ENCODE data around the gene WNT2B.

The WNT2B gene

GRCh38 chr1:112470966-112471365, 37.8 kb upstream of the WNT2B start:
- no CpG with 5 or more reads among the region's 3 CpGs for WGBS, 2 donors (ENCODE audit: extremely low coverage in 2 of 2, insufficient read length in 2 of 2, insufficient replicate concordance in 1 of 2)
- Histone ChIP-seq H4K91ac (ENCODE audit: low read depth, low read length, poor library complexity) (no peak overlapping the region), H2BK15ac (ENCODE audit: low read length) (no peak overlapping the region), H3K23ac (ENCODE audit: low read depth, low read length, poor library complexity) (peak overlapping the region; percentile 17), H2AFZ (ENCODE audit: low read length) (no peak overlapping the region), H3K27ac (replicated peaks; ENCODE audit: low read length) (no peak overlapping the region), H2AK5ac (ENCODE audit: low read depth, low read length) (no peak overlapping the region), H3K4me2 (ENCODE audit: insufficient read depth, low read length, poor library complexity, severe bottlenecking) (no peak overlapping the region), H3K18ac (ENCODE audit: low read length) (peak overlapping the region; percentile 45), H3K79me1 (ENCODE audit: low read depth, low read length) (no peaks in the 10 kb centered on the region), H3K4ac (ENCODE audit: low read length) (no peak overlapping the region), H2BK5ac (ENCODE audit: low read length) (no peak overlapping the region), H2BK12ac (ENCODE audit: low read length) (no peak overlapping the region), H3K27me3 (ENCODE audit: control insufficient read depth in 3 of 3, insufficient read depth in 3 of 3, low read depth in 1 of 3, low read length in 3 of 3) (no peaks in the 10 kb centered on the region), H2BK120ac (ENCODE audit: low read depth, low read length) (peak overlapping the region; percentile 66), H3K14ac (ENCODE audit: low read length) (no peak overlapping the region), H3K9me3 (replicated peaks in 1 of 2; ENCODE audit: control insufficient read depth in 2 of 2, insufficient read depth in 1 of 2, low read depth in 1 of 2, low read length in 2 of 2) (no peaks in the 10 kb centered on the region), H3K4me1 (ENCODE audit: control insufficient read depth in 2 of 2, insufficient read depth in 1 of 2, low read depth in 1 of 2, low read length in 2 of 2) (peaks cover under 1 to 4% of the 10 kb centered on the region in 2 donors), H3K9ac (ENCODE audit: low read depth, low read length, poor library complexity) (no peak overlapping the region), H3K4me3 (ENCODE audit: low read length in 2 of 2) (no peak overlapping the region), H3K36me3 (replicated peaks in 1 of 2; ENCODE audit: control insufficient read depth in 2 of 2, insufficient read depth in 2 of 2, low read length in 2 of 2) (no peaks in the 10 kb centered on the region), H4K8ac (ENCODE audit: low read depth, low read length) (no peak overlapping the region)
- no peak for DNase-seq (ENCODE audit: low spot score)

GRCh38 chr1:112472142-112472541, 36.6 kb upstream of the WNT2B start:
- DNase-seq (ENCODE audit: low spot score): no peak
- Histone ChIP-seq H3K79me1 (ENCODE audit: low read depth, low read length) (no peaks in the 10 kb centered on the region), H2BK120ac (ENCODE audit: low read depth, low read length) (no peak overlapping the region), H3K4me1 (ENCODE audit: control insufficient read depth in 2 of 2, insufficient read depth in 1 of 2, low read depth in 1 of 2, low read length in 2 of 2) (no peaks in the 10 kb centered on the region), H2BK15ac (ENCODE audit: low read length) (no peak overlapping the region), H3K14ac (ENCODE audit: low read length) (no peak overlapping the region), H3K23ac (ENCODE audit: low read depth, low read length, poor library complexity) (no peak overlapping the region), H2BK12ac (ENCODE audit: low read length) (no peak overlapping the region), H2AK5ac (ENCODE audit: low read depth, low read length) (no peak overlapping the region), H4K91ac (ENCODE audit: low read depth, low read length, poor library complexity) (no peak overlapping the region), H3K4me2 (ENCODE audit: insufficient read depth, low read length, poor library complexity, severe bottlenecking) (no peak overlapping the region), H2BK5ac (ENCODE audit: low read length) (no peak overlapping the region), H3K27me3 (ENCODE audit: control insufficient read depth in 3 of 3, insufficient read depth in 3 of 3, low read depth in 1 of 3, low read length in 3 of 3) (no peaks in the 10 kb centered on the region), H3K4me3 (ENCODE audit: low read length in 2 of 2) (no peak overlapping the region), H3K18ac (ENCODE audit: low read length) (no peak overlapping the region), H4K8ac (ENCODE audit: low read depth, low read length) (no peak overlapping the region), H3K27ac (replicated peaks; ENCODE audit: low read length) (no peak overlapping the region), H3K36me3 (replicated peaks in 1 of 2; ENCODE audit: control insufficient read depth in 2 of 2, insufficient read depth in 2 of 2, low read length in 2 of 2) (no peaks in the 10 kb centered on the region), H2AFZ (ENCODE audit: low read length) (no peak overlapping the region), H3K4ac (ENCODE audit: low read length) (no peak overlapping the region), H3K9ac (ENCODE audit: low read depth, low read length, poor library complexity) (no peak overlapping the region), H3K9me3 (replicated peaks in 1 of 2; ENCODE audit: control insufficient read depth in 2 of 2, insufficient read depth in 1 of 2, low read depth in 1 of 2, low read length in 2 of 2) (peaks cover 2 to 7% of the 10 kb centered on the region in 2 donors)
- WGBS, 2 donors (ENCODE audit: extremely low coverage in 2 of 2, insufficient read length in 2 of 2, insufficient replicate concordance in 1 of 2): no CpG with 5 or more reads among the region's 1 CpG

GRCh38 chr1:112477550-112477949, 31.2 kb upstream of the WNT2B start:
- Histone ChIP-seq H3K79me1 (ENCODE audit: low read depth, low read length) (no peaks in the 10 kb centered on the region), H2BK5ac (ENCODE audit: low read length) (no peak overlapping the region)

GRCh38 chr1:112478314-112478713, 30.5 kb upstream of the WNT2B start:
- H3K79me1 ChIP-seq (ENCODE audit: low read depth, low read length): no peaks in the 10 kb centered on the region
- H2BK15ac ChIP-seq (ENCODE audit: low read length): no peak overlapping the region
- no peak overlapping the region for H2BK5ac ChIP-seq (ENCODE audit: low read length)
- H3K4me1 ChIP-seq (ENCODE audit: control insufficient read depth in 2 of 2, insufficient read depth in 1 of 2, low read depth in 1 of 2, low read length in 2 of 2): no peaks in the 10 kb centered on the region
- no peak overlapping the region for H3K4me2 ChIP-seq (ENCODE audit: insufficient read depth, low read length, poor library complexity, severe bottlenecking)
- no peak overlapping the region for H2BK12ac ChIP-seq (ENCODE audit: low read length)
- no peak for DNase-seq (ENCODE audit: low spot score)
- H3K4ac ChIP-seq (ENCODE audit: low read length): no peak overlapping the region
- H3K14ac ChIP-seq (ENCODE audit: low read length): no peak overlapping the region
- H2BK120ac ChIP-seq (ENCODE audit: low read depth, low read length): no peak overlapping the region
- H3K36me3 ChIP-seq (replicated peaks in 1 of 2; ENCODE audit: control insufficient read depth in 2 of 2, insufficient read depth in 2 of 2, low read length in 2 of 2): no peaks in the 10 kb centered on the region
- no peak overlapping the region for H3K27ac ChIP-seq (replicated peaks; ENCODE audit: low read length)
- H3K9ac ChIP-seq (ENCODE audit: low read depth, low read length, poor library complexity): no peak overlapping the region
- H2AK5ac ChIP-seq (ENCODE audit: low read depth, low read length): no peak overlapping the region
- no peaks in the 10 kb centered on the region for H3K27me3 ChIP-seq (ENCODE audit: control insufficient read depth in 3 of 3, insufficient read depth in 3 of 3, low read depth in 1 of 3, low read length in 3 of 3)
- no peak overlapping the region for H2AFZ ChIP-seq (ENCODE audit: low read length)
- no peak overlapping the region for H3K23ac ChIP-seq (ENCODE audit: low read depth, low read length, poor library complexity)
- no CpG with 5 or more reads among the region's 1 CpG for WGBS, 2 donors (ENCODE audit: extremely low coverage in 2 of 2, insufficient read length in 2 of 2, insufficient replicate concordance in 1 of 2)
- H3K9me3 ChIP-seq (replicated peaks in 1 of 2; ENCODE audit: control insufficient read depth in 2 of 2, insufficient read depth in 1 of 2, low read depth in 1 of 2, low read length in 2 of 2): peaks cover 5 to 11% of the 10 kb centered on the region in 2 donors
- no peak overlapping the region for H3K18ac ChIP-seq (ENCODE audit: low read length)
- H4K91ac ChIP-seq (ENCODE audit: low read depth, low read length, poor library complexity): no peak overlapping the region
- no peak overlapping the region for H3K4me3 ChIP-seq (ENCODE audit: low read length in 2 of 2)
- H4K8ac ChIP-seq (ENCODE audit: low read depth, low read length): no peak overlapping the region

More at GRCh38 chr1:112477550-112477949, 31.2 kb upstream of the WNT2B start:
- Histone ChIP-seq H3K27me3 (ENCODE audit: control insufficient read depth in 3 of 3, insufficient read depth in 3 of 3, low read depth in 1 of 3, low read length in 3 of 3) (no peaks in the 10 kb centered on the region), H3K4me3 (ENCODE audit: low read length in 2 of 2) (no peak overlapping the region), H3K9ac (ENCODE audit: low read depth, low read length, poor library complexity) (no peak overlapping the region), H2AFZ (ENCODE audit: low read length) (no peak overlapping the region), H3K23ac (ENCODE audit: low read depth, low read length, poor library complexity) (no peak overlapping the region), H3K4ac (ENCODE audit: low read length) (no peak overlapping the region), H2BK120ac (ENCODE audit: low read depth, low read length) (no peak overlapping the region), H4K91ac (ENCODE audit: low read depth, low read length, poor library complexity) (no peak overlapping the region), H3K4me2 (ENCODE audit: insufficient read depth, low read length, poor library complexity, severe bottlenecking) (no peak overlapping the region), H3K4me1 (ENCODE audit: control insufficient read depth in 2 of 2, insufficient read depth in 1 of 2, low read depth in 1 of 2, low read length in 2 of 2) (no peaks in the 10 kb centered on the region), H2AK5ac (ENCODE audit: low read depth, low read length) (no peak overlapping the region), H2BK12ac (ENCODE audit: low read length) (no peak overlapping the region), H3K18ac (ENCODE audit: low read length) (no peak overlapping the region), H4K8ac (ENCODE audit: low read depth, low read length) (no peak overlapping the region), H3K9me3 (replicated peaks in 1 of 2; ENCODE audit: control insufficient read depth in 2 of 2, insufficient read depth in 1 of 2, low read depth in 1 of 2, low read length in 2 of 2) (peaks cover 5 to 11% of the 10 kb centered on the region in 2 donors), H3K14ac (ENCODE audit: low read length) (no peak overlapping the region), H3K36me3 (replicated peaks in 1 of 2; ENCODE audit: control insufficient read depth in 2 of 2, insufficient read depth in 2 of 2, low read length in 2 of 2) (no peaks in the 10 kb centered on the region), H2BK15ac (ENCODE audit: low read length) (no peak overlapping the region), H3K27ac (replicated peaks; ENCODE audit: low read length) (no peak overlapping the region)
- no peak for DNase-seq (ENCODE audit: low spot score)

Data from neuronal stem cell (in vitro differentiated cells).